ENCODE data around the gene FAHD2A.
A peak's percentile ranks its signal among the peaks of the same experiment; 100 is the strongest.

The FAHD2A gene

DNA sequence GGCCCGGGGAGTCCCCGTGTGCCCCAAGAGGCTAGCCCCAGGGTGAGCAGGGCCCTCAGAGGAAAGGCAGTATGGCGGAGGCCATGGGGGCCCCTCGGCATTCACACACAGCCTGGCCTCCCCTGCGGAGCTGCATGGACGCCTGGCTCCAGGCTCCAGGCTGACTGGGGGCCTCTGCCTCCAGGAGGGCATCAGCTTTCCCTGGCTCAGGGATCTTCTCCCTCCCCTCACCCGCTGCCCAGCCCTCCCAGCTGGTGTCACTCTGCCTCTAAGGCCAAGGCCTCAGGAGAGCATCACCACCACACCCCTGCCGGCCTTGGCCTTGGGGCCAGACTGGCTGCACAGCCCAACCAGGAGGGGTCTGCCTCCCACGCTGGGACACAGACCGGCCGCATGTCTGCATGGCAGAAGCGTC, 16.9 kb upstream of the FAHD2A start:
- no peaks in the 10 kb centered on the region for H3K9me3 ChIP-seq (ENCODE audit: control insufficient read depth, low read length)
- H3K4me3 ChIP-seq (ENCODE audit: low read length) = no peak overlapping the region
- peaks cover 3% of the 10 kb centered on the region for H3K27me3 ChIP-seq (replicated peaks; ENCODE audit: control insufficient read depth, insufficient read depth, low read length)
- no peaks in the 10 kb centered on the region for H3K36me3 ChIP-seq (ENCODE audit: control insufficient read depth, insufficient read depth, low read length, severe bottlenecking)
- peaks cover 19% of the 10 kb centered on the region for H3K4me1 ChIP-seq (ENCODE audit: control insufficient read depth, insufficient read depth, low read length)
- no peak for DNase-seq (ENCODE audit: low read depth)
- H3K9ac ChIP-seq (ENCODE audit: low read length) = no peak overlapping the region

DNA sequence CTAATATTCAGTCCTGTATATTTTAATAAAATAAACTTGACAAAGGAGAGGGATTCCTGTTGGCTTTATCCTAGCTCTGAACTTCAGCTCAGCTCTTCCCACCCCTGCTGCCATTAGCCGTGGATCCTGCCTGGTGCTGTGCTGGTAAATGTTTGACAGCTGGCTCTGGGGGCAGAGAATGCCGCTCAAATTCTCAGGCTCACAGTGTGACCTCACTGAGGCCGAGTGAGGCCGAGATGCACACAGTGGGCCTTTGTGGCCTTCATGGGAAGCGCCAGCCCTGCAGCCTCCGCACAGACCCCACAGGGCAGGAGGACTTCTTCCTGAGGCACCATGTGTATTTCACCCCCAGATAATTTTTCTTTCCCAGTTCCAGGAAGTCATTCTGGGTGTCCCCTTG, 16.5 kb upstream of the FAHD2A start:
- DNase-seq (ENCODE audit: low read depth) = no peak
- no peaks in the 10 kb centered on the region for H3K36me3 ChIP-seq (ENCODE audit: control insufficient read depth, insufficient read depth, low read length, severe bottlenecking)
- no peak overlapping the region for H3K9ac ChIP-seq (ENCODE audit: low read length)
- H3K4me1 ChIP-seq (ENCODE audit: control insufficient read depth, insufficient read depth, low read length) = peaks cover 19% of the 10 kb centered on the region
- H3K9me3 ChIP-seq (ENCODE audit: control insufficient read depth, low read length) = no peaks in the 10 kb centered on the region
- H3K27me3 ChIP-seq (replicated peaks; ENCODE audit: control insufficient read depth, insufficient read depth, low read length) = peaks cover 3% of the 10 kb centered on the region
- no peak overlapping the region for H3K4me3 ChIP-seq (ENCODE audit: low read length)

DNA sequence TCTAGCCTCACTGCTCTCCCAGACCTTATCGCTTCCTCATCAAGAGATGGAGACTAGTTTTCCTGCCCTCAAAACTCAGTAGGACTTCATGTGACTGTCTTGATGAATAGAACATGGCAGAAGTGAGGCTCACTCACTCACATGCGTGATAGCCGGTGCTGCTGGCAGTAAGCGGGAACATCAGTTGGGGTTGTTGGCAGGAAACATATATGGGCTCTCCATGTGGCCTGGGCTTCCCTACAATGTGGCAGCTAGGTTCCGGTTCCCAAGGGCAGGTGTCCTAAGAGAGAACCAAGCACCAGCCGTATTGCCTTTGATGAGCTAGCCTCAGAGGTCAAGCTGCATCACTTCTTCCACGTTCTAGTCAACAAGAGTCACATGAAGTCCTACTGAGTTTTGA, 15.2 kb upstream of the FAHD2A start:
- Histone ChIP-seq H3K9ac (ENCODE audit: low read length) (no peak overlapping the region), H3K4me1 (ENCODE audit: control insufficient read depth, insufficient read depth, low read length) (peaks cover 19% of the 10 kb centered on the region), H3K27me3 (replicated peaks; ENCODE audit: control insufficient read depth, insufficient read depth, low read length) (peaks cover 3% of the 10 kb centered on the region), H3K36me3 (ENCODE audit: control insufficient read depth, insufficient read depth, low read length, severe bottlenecking) (no peaks in the 10 kb centered on the region), H3K4me3 (ENCODE audit: low read length) (no peak overlapping the region), H3K9me3 (ENCODE audit: control insufficient read depth, low read length) (no peaks in the 10 kb centered on the region)
- no peak for DNase-seq (ENCODE audit: low read depth)

DNA sequence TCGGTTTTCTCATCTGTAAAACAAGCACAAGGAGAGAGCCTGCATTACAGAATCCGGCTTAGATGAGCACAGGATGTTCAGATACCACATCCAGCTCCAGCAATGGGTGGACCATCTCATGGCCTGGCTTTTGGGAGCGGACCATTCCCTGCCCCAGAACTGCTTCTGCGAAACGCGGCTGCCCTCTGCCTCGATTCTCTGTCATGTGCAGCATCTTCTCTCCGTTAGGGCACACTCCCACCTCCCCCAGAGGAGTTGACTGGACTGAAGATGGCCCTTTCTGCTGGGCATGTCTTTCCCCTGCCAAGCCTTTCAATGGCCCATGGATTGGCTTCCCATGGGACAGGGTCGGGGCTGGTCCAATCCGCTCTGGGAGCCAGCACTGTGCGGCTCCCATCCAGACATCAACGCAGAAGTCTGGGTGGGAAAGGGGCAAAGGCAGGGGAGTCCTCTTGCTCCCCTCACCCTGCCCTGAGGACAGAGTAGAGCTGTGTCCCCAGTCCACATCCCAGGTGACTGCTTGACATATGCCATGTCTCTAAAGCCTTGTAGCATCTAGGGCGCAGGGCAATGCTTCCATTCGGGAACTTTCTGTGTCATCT, 14.3 kb upstream of the FAHD2A start:
- Histone ChIP-seq H3K9ac (ENCODE audit: low read length) (no peak overlapping the region), H3K4me1 (ENCODE audit: control insufficient read depth, insufficient read depth, low read length) (peaks cover 27% of the 10 kb centered on the region), H3K9me3 (ENCODE audit: control insufficient read depth, low read length) (no peaks in the 10 kb centered on the region), H3K27me3 (replicated peaks; ENCODE audit: control insufficient read depth, insufficient read depth, low read length) (peaks cover 3% of the 10 kb centered on the region), H3K4me3 (ENCODE audit: low read length) (no peak overlapping the region), H3K36me3 (ENCODE audit: control insufficient read depth, insufficient read depth, low read length, severe bottlenecking) (no peaks in the 10 kb centered on the region)
- no peak for DNase-seq (ENCODE audit: low read depth)

DNA sequence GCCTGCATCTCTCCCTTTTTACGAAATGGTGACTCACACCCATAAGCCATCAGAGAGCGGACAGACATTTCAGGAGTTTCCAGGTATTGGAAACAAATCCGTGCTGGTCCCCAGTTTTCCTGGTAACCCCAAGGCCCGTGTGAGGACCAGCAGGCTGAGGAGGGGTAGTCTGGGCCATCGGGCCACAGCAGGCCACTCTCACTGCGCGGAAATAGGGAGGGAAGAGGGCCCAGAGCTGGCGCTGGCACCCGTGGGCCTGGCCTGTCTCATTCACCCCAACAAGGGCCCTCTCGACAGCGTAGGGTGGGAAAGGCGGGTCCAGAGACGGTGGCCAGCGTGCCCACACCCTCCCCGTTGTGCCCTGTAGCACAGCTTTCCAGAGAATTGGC, 13.7 kb upstream of the FAHD2A start:
- Histone ChIP-seq H3K9me3 (ENCODE audit: control insufficient read depth, low read length) (no peaks in the 10 kb centered on the region), H3K27me3 (replicated peaks; ENCODE audit: control insufficient read depth, insufficient read depth, low read length) (peaks cover 3% of the 10 kb centered on the region), H3K9ac (ENCODE audit: low read length) (peak overlapping the region; percentile 65), H3K4me3 (ENCODE audit: low read length) (no peak overlapping the region), H3K4me1 (ENCODE audit: control insufficient read depth, insufficient read depth, low read length) (peaks cover 28% of the 10 kb centered on the region), H3K36me3 (ENCODE audit: control insufficient read depth, insufficient read depth, low read length, severe bottlenecking) (no peaks in the 10 kb centered on the region)
- DNase-seq (ENCODE audit: low read depth) = no peak

DNA sequence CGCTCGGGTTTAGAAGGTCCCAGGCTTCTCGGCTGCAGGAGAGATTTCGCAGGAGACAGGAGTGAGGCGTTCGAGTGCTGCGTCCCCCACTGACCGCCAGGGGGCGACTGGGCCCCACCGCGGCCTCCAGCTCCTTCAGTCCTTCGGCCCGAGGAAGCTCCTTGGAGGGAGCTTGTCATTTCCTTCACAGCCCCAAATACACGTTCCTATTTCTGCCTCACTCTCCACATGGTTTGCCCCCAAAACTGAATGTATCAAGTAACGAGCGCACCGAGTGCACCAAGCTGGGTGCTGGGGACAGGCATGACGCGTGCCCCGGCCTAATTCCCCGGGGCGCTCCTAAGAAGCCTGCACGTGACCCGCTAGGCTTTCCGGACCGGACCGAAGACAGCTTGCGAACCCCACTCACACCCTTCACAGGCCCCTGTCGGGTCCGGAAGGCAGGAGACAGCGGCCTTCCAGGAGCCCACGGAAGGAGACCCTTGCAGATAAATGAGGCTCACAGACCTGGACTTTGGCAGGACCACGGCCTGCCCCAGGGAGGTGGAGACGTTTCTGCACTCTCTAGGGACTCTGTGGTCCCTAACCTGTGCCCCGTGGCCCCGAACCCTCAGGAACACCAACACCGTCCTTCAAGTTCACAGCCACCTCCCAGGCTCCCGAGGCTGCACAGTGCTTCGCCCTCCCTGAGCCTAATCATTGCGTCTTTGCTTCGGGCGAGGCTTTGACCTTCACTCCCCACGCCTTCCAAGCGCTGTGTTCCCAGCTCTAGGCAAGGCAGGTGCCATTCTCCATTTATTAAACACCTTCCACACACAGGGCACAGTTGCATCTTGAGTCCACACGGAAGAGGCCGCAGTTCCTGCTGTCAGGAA, 13.0 kb upstream of the FAHD2A start:
- Histone ChIP-seq H3K27me3 (replicated peaks; ENCODE audit: control insufficient read depth, insufficient read depth, low read length) (peaks cover 3% of the 10 kb centered on the region), H3K9me3 (ENCODE audit: control insufficient read depth, low read length) (no peaks in the 10 kb centered on the region), H3K9ac (ENCODE audit: low read length) (peak overlapping the region; percentile 66), H3K4me3 (ENCODE audit: low read length) (peak overlapping the region; percentile 58), H3K4me1 (ENCODE audit: control insufficient read depth, insufficient read depth, low read length) (peaks cover 22% of the 10 kb centered on the region), H3K36me3 (ENCODE audit: control insufficient read depth, insufficient read depth, low read length, severe bottlenecking) (no peaks in the 10 kb centered on the region)
- DNase-seq (ENCODE audit: low read depth) = peak; percentile 85

DNA sequence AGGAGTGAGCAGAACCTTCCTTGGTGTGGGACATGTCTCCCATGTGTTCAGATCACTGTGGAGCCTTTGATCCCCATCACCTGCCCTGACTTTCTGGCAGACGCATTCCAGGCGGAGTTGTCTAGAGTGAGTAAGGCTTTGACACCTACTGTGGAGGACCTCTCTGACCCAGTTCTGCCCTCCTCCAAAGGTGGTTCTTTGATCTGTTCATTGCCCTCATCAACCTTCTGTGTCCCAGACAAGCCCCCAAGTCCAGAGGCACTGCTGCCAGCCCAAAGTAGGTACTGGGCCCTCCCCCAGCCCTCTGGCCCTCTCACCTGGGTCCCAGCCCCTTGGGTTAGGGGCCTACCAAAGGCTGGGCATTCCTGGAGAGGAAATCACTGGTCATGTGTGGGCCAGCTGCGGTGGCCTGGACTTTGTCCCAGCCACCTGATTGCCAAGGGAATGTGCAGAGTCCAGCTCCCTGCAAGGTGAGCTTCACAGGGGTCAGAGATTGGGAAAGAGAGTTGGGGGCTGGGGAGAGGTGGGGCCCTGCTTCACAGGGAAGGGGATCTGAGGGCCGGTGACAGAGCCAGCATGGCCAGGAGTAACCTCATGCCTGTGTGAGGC, 12.1 kb upstream of the FAHD2A start:
- H3K36me3 ChIP-seq (ENCODE audit: control insufficient read depth, insufficient read depth, low read length, severe bottlenecking) = no peaks in the 10 kb centered on the region
- no peaks in the 10 kb centered on the region for H3K9me3 ChIP-seq (ENCODE audit: control insufficient read depth, low read length)
- DNase-seq (ENCODE audit: low read depth) = no peak
- peaks cover 3% of the 10 kb centered on the region for H3K27me3 ChIP-seq (replicated peaks; ENCODE audit: control insufficient read depth, insufficient read depth, low read length)
- no peak overlapping the region for H3K4me3 ChIP-seq (ENCODE audit: low read length)
- no peak overlapping the region for H3K9ac ChIP-seq (ENCODE audit: low read length)
- peaks cover 13% of the 10 kb centered on the region for H3K4me1 ChIP-seq (ENCODE audit: control insufficient read depth, insufficient read depth, low read length)

DNA sequence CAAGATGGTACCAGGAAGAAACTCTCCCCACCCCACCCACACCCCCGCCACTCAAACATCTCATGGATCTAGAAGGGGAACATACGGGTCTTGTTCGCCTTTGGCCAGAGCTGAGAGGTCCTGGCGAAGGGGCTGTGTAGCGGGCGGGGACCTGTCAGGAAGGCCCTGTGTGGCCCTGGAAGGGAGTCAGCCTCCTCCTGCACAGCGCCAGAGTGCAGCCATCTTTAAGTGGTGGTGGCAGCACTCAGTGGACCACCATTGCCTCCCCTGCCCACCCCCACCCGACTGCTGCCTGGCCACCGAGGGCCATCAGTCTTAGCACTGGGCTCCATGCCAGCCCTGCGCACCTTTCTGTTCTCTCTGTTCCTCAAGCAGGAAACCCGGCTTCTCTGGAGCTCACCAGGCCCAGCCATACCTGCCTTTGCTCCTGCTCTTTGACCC, 11.6 kb upstream of the FAHD2A start:
- Histone ChIP-seq H3K9me3 (ENCODE audit: control insufficient read depth, low read length) (no peaks in the 10 kb centered on the region), H3K4me1 (ENCODE audit: control insufficient read depth, insufficient read depth, low read length) (peaks cover 12% of the 10 kb centered on the region), H3K36me3 (ENCODE audit: control insufficient read depth, insufficient read depth, low read length, severe bottlenecking) (no peaks in the 10 kb centered on the region), H3K4me3 (ENCODE audit: low read length) (no peak overlapping the region), H3K27me3 (replicated peaks; ENCODE audit: control insufficient read depth, insufficient read depth, low read length) (peaks cover 3% of the 10 kb centered on the region), H3K9ac (ENCODE audit: low read length) (no peak overlapping the region)
- no peak for DNase-seq (ENCODE audit: low read depth)

DNA sequence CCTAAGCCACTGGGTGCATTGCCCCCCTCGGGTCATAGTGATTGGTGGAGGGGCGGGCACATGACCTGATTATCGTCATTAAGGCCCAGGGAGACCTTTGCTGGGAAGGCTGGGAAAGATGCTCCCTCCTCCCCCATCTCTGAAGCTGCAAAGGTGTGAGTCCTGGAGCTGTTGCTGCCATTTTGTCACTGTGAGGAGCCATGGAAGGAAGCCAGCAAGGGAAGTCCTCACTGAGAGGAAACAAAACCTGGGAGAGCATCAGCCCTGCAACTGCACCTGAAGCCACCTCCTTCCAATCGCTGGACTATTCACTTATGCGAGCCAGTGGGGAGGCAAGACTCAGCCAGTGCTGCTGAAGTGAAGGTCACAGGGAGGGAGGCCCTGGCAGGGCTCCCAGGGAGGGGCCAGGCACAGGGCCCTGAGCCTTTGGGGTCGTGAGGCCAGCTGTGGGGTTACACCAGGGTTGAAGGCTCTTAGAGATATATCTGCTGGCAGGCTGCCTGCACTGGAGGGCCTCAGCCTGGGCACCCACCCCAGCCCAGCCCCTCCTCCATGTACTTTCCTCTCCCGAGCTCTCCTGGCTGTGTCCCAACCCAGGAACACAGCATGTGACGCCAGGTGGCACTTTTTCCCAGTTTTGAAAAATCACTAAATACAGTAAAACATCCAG, 10.7 kb upstream of the FAHD2A start:
- Histone ChIP-seq H3K36me3 (ENCODE audit: control insufficient read depth, insufficient read depth, low read length, severe bottlenecking) (no peaks in the 10 kb centered on the region), H3K27me3 (replicated peaks; ENCODE audit: control insufficient read depth, insufficient read depth, low read length) (peaks cover 3% of the 10 kb centered on the region), H3K9ac (ENCODE audit: low read length) (no peak overlapping the region), H3K4me3 (ENCODE audit: low read length) (no peak overlapping the region), H3K9me3 (ENCODE audit: control insufficient read depth, low read length) (no peaks in the 10 kb centered on the region), H3K4me1 (ENCODE audit: control insufficient read depth, insufficient read depth, low read length) (peaks cover 12% of the 10 kb centered on the region)
- no peak for DNase-seq (ENCODE audit: low read depth)

DNA sequence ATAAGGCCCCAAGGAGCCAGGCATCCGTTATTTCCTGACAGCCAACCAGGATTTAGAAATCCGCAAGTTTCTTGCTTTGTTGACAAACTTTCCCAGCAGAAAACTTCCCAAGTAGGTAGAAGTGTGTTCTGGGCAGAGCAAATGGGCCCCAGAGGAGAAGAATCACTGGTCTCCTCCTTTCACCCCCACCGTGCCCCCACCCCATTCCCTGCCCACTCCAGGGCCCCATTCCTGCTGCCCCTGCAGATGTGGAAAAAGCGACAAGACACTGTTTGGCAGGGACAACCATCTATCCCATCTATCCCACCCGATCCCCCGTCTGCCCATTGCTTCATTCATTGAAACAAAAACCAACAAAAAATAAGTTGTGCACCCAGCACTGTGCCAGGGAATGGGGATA, 10.2 kb upstream of the FAHD2A start:
- no peak for DNase-seq (ENCODE audit: low read depth)
- peaks cover 12% of the 10 kb centered on the region for H3K4me1 ChIP-seq (ENCODE audit: control insufficient read depth, insufficient read depth, low read length)
- H3K27me3 ChIP-seq (replicated peaks; ENCODE audit: control insufficient read depth, insufficient read depth, low read length) = peaks cover 3% of the 10 kb centered on the region
- H3K36me3 ChIP-seq (ENCODE audit: control insufficient read depth, insufficient read depth, low read length, severe bottlenecking) = no peaks in the 10 kb centered on the region
- no peaks in the 10 kb centered on the region for H3K9me3 ChIP-seq (ENCODE audit: control insufficient read depth, low read length)
- no peak overlapping the region for H3K4me3 ChIP-seq (ENCODE audit: low read length)
- H3K9ac ChIP-seq (ENCODE audit: low read length) = no peak overlapping the region

All from adipocyte (in vitro differentiated cells).